ENCODE results near the gene ARHGAP26. TPM values are rescaled to one million over a fixed set of nuclear protein-coding genes. Genes with fewer than 3 reads are reported as not detected.

Gene ARHGAP26
- total RNA-seq, 2 donors from 2014 or later, result 31.8 to 39.5 TPM

DNA sequence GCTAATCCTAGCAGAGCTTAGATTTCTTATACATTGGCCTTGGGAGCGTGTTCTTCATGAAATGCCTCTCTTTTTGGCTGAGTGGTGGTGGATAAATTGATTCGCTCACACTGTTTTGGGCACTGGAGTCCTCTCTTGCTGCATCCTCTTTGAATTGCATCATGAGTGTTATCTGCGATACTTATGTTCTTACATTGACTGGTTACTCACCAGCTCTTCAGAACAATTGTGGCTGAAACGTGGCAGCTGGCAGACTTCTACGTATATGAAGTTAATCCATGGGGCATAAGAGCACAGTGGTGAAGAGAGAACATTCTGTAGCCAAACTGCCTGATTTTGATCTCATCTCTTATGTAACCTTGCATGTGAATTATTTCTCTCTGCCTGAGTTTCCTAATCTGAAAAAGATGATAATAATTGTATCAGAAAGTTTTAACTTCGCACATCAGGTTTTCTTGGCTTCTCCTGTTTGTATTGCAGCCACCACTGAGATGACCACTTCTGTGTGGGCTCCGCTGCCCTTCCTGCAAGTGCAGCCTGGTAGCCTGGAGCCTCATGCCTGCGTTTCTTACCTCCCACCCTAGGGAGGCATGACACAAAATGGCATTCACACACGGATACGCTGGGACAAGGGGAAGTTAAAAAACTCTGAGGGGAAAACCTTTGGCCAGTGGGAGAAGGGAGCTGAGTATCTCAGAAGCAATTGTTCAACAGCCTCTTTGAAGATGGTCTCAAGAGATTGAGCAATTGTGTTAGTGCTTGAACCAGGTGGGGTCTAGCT is 295.2 kb downstream of the ARHGAP26 start:
- no peak for DNase-seq (ENCODE audit: low spot score)
- intact Hi-C loops (cut with DNase I), result no loop called here

DNA sequence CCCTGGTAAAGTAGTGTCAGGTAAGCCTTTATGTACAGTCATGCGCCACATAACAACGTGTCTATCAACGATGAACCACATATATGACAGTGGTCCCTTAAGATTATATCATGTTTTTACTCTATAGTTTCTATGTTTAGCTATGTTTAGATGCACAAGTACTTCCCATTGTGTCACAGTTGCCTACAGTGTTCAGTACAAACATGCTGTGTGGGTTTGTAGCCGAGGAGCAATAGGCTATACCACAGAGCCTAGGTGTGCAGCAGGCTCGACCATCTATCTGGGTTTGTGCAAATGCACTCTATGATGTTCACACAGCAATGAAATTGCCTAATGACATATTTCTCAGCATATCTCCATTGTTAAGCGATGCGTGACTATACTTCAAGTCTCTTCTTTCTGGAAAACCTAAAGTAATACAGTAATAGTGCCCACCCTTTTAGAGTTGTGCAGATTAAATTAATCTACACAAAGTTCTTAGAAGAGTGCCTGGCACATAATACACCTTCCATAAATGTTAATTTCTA is 295.9 kb downstream of the ARHGAP26 start:
- no peak for DNase-seq (ENCODE audit: low spot score)
- intact Hi-C loops (cut with DNase I), result no loop called here

DNA sequence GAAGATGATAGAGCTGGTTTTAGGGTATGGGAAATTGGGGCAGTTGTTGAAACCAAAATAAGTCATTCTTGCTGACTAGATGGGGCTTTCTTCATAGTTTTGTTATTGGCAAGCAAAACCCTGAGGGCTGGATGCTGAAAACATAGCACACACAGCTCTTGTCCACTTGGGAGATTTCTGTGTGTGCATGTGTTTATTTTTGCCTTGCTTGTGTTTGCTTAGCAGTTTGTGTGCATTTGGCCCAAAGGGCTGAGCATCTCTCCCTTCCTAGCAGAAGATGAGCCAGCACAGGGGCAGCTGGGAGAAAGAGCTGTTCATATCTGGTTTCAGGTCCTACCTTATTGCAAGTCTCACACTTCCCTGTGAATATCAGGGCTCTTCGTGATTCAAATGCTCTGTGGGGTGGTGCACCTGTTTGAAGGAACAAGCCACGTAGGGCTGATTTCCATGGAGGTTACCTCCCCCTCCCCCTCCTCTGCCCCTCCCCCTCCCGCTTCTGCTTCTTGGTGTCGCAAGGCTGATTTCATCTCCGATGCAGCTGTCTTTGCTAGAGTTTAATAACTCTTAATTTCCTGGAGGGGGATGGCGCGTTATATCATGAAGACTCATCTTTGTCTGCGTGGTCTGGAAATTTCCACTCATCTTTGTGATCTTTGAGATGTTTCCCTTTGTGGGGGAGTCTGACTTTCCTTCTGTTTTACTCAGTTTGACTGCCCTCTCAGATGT is 296.5 kb downstream of the ARHGAP26 start:
- intact Hi-C loops (cut with DNase I), result no loop called here
- no peak for DNase-seq (ENCODE audit: low spot score)

DNA sequence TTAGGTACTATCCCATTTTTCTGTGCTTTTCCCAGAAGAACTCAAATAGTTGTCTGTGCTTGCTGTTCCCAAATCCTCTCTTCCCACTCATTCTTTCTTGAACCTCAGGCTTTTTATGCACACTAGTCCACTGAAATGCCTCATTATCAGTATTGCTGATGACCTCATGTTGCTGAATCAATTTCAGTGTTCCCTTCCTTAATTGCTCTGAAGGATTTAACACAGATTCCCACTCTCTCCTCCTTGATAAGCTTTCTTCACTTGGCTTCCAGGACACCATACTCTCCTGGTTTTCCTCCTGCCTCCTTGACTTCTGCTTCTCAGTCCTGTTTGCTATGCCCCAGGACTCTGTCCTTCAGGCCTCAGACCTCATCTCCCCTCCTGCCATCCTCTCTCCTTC is 298.5 kb downstream of the ARHGAP26 start:
- intact Hi-C loops (cut with DNase I), result no loop called here
- DNase-seq (ENCODE audit: low spot score), result no peak

DNA sequence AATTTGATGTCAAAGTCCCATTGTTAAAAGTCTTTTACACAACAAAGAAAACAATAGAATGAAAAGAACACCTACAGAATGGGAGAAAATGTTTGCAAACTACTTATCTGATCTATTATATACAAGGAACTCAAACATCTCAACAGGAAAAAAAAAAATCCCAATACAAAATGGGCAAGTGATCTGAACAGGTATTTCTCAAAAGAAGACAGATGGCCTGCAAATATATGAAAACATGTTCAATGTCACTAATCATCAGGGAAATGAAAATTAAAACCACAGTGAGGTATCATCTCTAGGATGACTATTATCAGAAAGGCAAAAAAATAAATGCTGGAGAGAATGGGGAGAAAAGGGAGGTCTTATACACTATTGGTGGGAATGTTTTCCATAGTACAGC is 301.8 kb downstream of the ARHGAP26 start:
- intact Hi-C loops (cut with DNase I), result no loop called here
- no peak for DNase-seq (ENCODE audit: low spot score)

DNA sequence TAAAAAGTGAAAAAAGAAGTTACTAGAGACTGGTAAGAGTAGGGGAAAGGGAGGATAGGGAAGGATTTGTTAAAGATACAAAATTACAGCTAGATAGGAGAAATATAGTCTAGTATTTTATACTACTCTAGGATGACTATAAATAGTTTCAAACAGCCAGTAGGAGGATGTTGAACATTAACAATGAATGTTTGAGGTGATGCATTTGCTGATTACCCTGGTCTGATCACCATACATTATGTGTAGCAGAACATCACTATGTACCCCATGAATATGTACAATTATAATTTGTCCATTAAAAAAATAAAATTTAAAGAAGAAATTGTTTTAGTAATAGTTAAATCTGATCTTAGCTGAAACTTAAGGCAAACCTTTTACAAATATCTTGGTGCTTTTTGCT is 302.6 kb downstream of the ARHGAP26 start:
- DNase-seq (ENCODE audit: low spot score), result no peak
- intact Hi-C loops (cut with DNase I), result no loop called here

DNA sequence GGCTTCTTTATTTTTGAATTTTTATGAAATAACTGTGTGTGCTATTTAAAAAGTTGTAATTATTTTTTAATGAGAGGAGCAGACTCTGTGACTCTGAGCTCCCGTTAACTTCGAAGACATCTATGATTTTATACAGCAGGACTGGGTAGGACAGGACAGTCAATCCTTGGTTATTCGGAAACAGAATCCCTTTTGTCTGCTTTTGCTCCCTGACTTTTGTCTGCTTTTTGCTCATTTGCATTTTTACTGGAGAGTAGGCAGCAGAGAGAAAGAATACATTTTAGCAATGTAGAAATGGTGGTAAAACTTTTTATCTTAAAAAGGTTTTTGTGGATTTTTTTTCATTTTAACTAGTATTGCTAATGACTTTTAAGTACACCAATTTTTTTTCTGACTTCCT is 303.6 kb downstream of the ARHGAP26 start:
- intact Hi-C loops (cut with DNase I), result no loop called here
- DNase-seq (ENCODE audit: low spot score), result no peak

DNA sequence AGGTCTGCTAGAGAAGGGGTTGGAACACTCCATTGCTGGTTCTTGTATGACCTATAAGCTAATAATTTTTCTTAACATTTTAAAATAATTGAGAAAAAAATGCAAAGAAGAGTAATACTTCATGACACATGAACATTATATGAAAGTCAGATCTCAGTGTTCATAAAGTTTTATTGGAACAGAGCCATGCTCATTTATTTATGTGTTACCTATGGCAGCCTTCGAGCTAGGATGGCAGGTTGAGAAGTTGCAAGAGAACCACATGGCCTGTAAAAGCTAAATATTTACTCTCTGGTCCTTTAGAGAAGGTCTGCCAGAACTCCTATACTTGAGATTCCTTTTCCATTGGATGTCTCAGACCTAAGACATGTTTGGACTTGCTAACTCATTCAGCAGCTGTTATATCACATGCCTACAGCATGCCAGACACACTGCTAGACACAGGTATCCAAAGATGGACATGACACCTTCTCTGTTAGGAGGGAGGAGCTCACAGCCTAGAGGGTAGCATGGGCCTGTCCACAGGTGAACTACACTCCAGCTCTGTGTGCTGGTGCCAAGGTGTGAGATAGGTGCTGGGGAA is 304.3 kb downstream of the ARHGAP26 start:
- intact Hi-C loops (cut with DNase I), result no loop called here
- DNase-seq (ENCODE audit: low spot score), result no peak

DNA sequence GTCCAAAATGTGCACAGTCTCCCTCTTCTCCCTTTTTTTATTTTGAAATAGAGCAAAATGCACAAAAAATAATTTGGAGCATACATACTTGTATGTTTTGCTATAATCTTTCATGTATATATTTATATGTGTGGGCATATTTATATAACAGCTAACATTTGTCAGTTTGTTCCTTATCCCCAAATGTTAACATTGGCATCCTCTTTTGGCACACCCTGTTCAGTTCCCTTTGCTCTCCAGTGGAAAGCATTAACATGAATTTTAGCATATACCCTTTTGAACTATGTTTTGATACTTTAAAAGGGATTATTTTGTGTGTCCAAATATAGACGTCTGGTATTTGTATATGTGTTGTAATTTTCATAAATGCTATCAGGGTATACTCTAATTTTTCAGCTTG is 306.2 kb downstream of the ARHGAP26 start:
- intact Hi-C loops (cut with DNase I), result loop anchor here in 1 of 2 donors (1.0 kb wide), 1 partner anchor 19 kb away; no protein-coding TSS in a partner anchor
- no peak for DNase-seq (ENCODE audit: low spot score)

DNA sequence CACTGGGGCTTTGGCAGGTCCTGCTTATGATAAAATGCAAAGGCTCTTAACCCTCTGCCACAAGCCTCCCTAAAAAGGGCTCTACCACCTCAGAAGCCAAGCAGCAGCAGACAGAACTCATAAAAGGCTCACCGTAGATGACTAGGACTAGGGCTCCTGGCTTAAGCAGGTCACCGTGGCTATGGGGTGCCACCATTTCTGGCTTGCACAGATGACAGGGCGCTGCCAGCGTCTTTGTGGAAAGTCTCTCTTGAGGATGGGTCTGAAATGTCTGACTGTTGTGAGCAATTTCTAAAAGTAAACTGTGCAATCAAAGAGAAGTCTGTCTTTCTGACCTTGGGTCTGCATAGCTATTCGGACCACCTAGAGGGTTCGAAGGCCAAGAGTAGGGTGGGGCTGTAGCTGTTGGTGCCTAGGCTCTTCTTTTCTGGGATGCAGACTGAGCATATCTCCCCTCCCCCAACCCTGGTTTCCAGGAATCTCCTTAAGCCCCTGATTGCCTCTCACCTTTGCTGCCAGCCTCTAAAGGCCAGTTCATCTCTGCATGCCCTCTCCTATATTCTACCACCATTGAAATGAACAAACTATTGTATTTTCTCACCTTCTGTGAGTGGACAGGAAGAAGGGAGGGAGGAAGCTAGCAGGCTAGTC is 307.4 kb downstream of the ARHGAP26 start:
- intact Hi-C loops (cut with DNase I), result no loop called here

DNA sequence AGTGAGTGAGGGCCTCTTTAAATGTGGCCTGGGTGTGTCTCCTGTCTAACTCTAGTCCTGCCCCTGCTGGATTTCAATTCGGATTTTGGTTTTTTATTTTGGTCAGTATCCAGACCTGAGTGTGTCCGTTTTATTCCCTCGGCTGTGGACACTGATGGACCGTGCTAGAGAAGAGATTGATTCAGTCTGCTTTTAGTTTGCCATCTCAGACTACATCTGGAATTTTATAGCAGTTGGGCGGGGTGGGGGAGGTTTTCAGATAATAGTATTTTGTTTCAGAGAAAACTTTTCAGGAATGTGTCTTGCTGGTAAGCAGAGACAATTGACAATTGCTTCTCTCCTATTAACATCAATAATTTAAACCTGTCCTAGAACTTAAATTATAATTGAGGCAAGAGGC is 308.1 kb downstream of the ARHGAP26 start:
- DNase-seq (ENCODE audit: low spot score), result no peak
- intact Hi-C loops (cut with DNase I), result no loop called here

More for the DNA sequence above, 307.4 kb downstream of the ARHGAP26 start:
- DNase-seq (ENCODE audit: low spot score), result no peak

DNA sequence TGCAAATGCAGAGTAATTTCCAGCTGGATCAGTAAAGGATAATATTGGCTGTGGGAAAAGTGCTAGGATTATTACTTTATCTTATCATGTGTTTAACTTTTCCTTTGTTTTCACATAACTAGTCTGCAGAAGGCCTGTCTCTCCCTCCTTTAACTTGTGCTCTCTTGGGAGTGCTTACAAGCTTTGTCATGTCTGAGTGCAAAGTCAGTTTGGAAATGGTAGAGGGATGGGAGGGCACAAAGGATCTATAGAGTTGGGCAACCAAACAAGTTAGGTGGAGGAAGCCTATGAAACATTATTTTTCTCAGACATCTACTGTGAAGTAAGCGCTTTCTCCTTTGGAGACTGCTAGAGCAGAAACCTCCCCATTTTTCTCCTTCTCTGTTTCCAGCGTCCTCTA is 308.8 kb downstream of the ARHGAP26 start:
- intact Hi-C loops (cut with DNase I), result no loop called here
- DNase-seq (ENCODE audit: low spot score), result no peak

DNA sequence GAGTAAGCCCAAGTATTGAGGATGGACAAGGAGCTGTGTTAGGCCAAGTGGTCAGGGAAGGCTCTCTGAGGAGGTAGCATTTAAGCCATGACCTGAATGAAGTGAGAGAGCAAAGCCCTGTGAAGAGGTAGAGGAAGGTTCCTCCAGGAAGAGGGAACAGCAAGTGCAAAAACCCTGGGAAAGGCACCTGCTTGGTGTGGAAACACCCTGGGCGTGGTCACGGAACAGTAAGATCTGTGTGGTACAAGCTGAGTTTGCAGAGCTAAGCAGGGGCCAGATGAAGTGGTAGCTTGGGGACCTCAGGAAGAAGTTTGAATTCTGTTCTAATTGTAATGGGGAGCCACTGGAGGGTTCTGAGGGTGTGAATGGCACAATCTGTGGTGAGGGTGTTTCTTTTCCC is 310.2 kb downstream of the ARHGAP26 start:
- intact Hi-C loops (cut with DNase I), result no loop called here
- DNase-seq (ENCODE audit: low spot score), result no peak

DNA sequence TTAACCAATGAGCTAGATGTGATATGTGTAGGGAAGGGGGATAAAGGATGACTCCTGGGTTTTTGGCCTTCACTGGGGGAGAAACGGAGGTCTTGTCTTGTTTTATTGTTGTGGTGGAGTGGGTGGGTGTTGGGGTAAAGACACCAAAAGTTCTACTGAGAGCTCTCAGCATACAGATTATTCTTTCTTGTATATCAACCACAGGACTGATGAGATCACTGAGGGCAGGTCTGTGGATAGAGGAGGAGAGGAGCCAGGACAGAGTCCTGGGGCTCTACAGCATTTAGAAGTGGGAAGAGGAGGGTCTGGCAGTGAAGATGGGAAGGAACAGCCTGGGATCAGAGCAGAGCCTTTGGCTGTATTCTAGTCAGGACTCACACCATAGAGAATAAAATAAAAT is 310.8 kb downstream of the ARHGAP26 start:
- intact Hi-C loops (cut with DNase I), result no loop called here
- no peak for DNase-seq (ENCODE audit: low spot score)

DNA sequence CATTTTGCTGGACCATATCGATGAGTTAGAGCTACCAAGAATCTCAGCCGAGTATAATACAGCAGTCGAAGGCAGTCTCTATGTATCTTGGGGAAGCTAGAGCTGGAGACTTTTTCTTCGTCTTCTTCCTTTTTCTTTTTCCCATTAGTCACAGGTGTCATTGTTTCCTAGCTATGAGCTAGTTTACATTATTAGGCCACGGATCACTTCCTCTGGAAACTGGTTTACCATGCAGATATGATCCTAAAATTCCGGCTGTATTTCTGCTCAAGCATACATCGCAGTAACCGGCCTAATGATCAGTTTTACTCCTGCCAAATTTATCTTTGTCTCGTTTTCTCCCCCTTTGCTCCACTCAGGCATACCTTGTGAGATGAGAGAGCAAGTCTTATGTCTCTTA is 312.8 kb downstream of the ARHGAP26 start:
- DNase-seq (ENCODE audit: low spot score), result no peak
- intact Hi-C loops (cut with DNase I), result no loop called here

DNA sequence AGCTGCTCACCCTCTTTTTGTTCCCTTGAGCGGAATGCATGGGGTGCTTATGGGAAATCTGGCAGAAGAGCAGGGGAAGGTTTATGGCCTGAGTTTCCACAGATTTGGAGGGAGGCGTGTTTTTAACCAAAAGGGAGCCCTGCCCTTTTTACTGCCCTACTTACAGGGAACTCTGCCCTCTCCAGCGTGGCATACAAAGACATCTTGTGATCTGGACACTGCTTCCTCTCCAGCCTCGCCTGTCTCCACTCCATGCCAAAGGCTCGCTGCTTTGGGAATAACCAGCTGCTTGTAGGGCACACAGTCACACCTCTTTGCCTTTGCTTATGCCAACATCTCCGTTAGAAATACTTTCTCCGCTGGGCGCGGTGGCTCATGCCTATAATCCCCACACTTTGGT is 314.2 kb downstream of the ARHGAP26 start:
- no peak for DNase-seq (ENCODE audit: low spot score)
- intact Hi-C loops (cut with DNase I), result no loop called here

DNA sequence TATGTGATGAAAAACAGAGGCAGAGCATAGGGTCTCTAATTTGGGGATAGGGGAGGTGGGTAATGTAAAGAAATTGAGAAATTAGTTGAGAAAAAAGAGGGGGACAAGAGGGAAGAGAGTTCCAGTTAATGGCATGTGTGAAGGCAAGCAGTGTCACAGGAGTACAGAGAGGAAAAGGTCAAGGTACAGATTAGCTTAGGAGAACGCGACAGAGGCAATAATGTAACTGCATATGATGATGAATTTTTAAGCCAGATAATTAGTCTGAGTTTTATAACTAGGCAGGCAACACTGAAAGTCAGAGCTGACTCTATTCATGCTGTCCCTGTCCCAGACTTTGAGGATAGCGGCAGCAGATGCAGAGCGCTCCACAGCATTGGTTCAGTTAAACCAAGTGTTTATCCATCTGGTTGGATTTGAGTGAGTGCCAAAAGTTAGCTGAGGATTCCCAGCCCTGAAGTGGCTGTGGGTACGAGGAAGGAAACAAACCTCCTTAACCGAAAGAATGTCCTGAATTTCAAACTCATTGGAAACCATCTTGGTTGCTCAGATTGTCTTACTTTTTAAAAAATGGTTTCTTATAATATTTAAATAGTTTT is 315.2 kb downstream of the ARHGAP26 start:
- intact Hi-C loops (cut with DNase I), result no loop called here
- DNase-seq (ENCODE audit: low spot score), result no peak

DNA sequence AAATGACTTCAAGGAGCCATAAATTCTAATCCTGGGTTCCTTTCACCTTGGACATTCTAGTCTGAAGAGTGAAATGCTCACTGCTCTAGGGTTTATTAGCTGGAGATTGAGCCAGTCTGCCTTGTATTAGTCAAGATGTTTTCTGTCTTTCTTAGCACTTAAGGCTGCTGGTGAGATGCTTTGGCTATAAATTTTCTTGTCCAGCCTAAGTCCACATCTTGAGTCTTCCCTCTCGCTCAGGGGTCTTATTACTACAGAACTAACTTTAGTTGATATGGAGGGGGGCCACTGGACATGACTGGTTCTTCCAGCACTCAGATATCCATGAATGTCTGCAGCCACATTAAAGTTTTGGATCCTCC is 316.4 kb downstream of the ARHGAP26 start:
- intact Hi-C loops (cut with DNase I), result no loop called here
- DNase-seq (ENCODE audit: low spot score), result no peak

DNA sequence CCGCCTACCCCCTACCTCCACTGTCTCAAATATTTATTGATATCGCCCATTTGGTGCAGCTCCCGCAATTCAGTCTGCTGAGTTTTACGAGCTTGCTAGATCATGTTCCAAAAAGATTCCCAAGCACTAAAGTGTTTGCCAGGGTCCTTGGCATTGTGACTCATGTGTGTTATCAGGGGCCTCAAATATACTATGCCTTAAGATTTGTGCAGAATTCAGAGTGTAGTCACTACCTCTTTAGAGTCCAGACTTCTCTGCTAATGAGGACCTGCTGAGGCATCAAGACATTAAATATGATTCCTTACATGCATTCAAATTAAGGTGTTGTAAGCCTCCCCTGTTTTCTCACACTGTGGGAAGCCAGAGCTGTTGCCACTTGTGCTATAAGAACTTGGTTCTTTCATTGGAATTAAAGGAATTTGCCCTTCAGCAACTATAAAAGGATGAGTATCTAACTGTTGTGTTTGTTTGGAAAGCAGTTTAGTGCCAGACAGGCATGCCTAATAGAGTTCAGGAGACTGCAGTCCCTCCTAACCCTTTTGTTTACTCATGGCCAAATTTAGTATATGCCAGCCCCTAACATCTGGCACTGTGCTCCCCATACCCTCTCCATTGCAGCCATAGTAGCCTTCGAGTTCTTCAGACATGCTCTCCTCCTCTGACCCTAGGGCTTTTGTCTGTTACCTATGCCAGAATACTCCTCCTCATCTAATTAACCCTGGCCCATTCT is 316.9 kb downstream of the ARHGAP26 start:
- intact Hi-C loops (cut with DNase I), result no loop called here

More for the DNA sequence above, 316.9 kb downstream of the ARHGAP26 start:
- no peak for DNase-seq (ENCODE audit: low spot score)

All from posterior vena cava (tissue), 2 donors.